SK-N-SH treated with all-trans-retinoic acid at 6 μM for 48 hours (cell line): ENCODE results near the gene BACH2.

ENCODE experiments used
- ATAC-seq: fragments of 200-7000 bp; cut with Tn5 transposase; 3 replicates; pipeline ENCODE4 v1.9.1; 2020; ENCODE audit warnings: mild to moderate bottlenecking, moderate library complexity
- ARNTL ChIP-seq: fragments of 450-650 bp; formaldehyde crosslinking; IDR thresholded peaks from 2 replicates; pipeline ENCODE4 v1.5.0; 2020; ENCODE audit warnings: low read depth, mild to moderate bottlenecking, moderate library complexity, borderline replicate concordance
- CREB5 ChIP-seq: fragments of 250-450 bp; sonication (Bioruptor Pico); IDR thresholded peaks from 2 replicates; pipeline ENCODE4 v1.5.1; 2020; ENCODE audit warnings: low read depth, mild to moderate bottlenecking, moderate library complexity
- CSDC2 ChIP-seq: fragments of 250-450 bp; sonication (Bioruptor Pico); IDR thresholded peaks from 2 replicates; pipeline ENCODE4 v1.5.0; 2020; ENCODE audit warnings: mild to moderate bottlenecking, moderate library complexity
- CSRNP3 ChIP-seq: fragments of 250-450 bp; sonication (Bioruptor Pico); IDR thresholded peaks from 2 replicates; pipeline ENCODE4 v1.5.1; 2021; ENCODE audit warnings: mild to moderate bottlenecking, moderate library complexity
- ESRRG ChIP-seq: fragments of 250-450 bp; sonication (Bioruptor Pico); IDR thresholded peaks from 2 replicates; pipeline ENCODE4 v1.6.1; 2021; ENCODE audit warnings: mild to moderate bottlenecking
- GLIS3 ChIP-seq: fragments of 250-450 bp; sonication (Bioruptor Pico); IDR thresholded peaks from 2 replicates; pipeline ENCODE4 v1.5.0; 2020; ENCODE audit warnings: mild to moderate bottlenecking, moderate library complexity
- ISL1 ChIP-seq: fragments of 250-450 bp; sonication (Bioruptor Pico); IDR thresholded peaks from 2 replicates; pipeline ENCODE4 v2.1.2; 2022; ENCODE audit warnings: mild to moderate bottlenecking, moderate library complexity
- OSR1 ChIP-seq: fragments of 250-450 bp; sonication (Bioruptor Pico); IDR thresholded peaks from 2 replicates; pipeline ENCODE4 v1.8.0; 2022; ENCODE audit warnings: moderate library complexity, mild to moderate bottlenecking, inconsistent platforms
- PATZ1 ChIP-seq: fragments of 250-450 bp; sonication (Bioruptor Pico); IDR thresholded peaks from 2 replicates; pipeline ENCODE4 v1.8.0; 2020; ENCODE audit warnings: mild to moderate bottlenecking, moderate library complexity, borderline replicate concordance
- POU6F1 ChIP-seq: fragments of 250-450 bp; sonication (Bioruptor Pico); IDR thresholded peaks from 2 replicates; pipeline ENCODE4 v1.8.0; 2021; ENCODE audit warnings: low read depth, mild to moderate bottlenecking, moderate library complexity, borderline replicate concordance
- PPARA ChIP-seq: fragments of 250-450 bp; sonication (Bioruptor Pico); IDR thresholded peaks from 2 replicates; pipeline ENCODE4 v1.5.0; 2020; ENCODE audit warnings: mild to moderate bottlenecking, borderline replicate concordance
- RARB ChIP-seq: fragments of 250-450 bp; sonication (Bioruptor Pico); IDR thresholded peaks from 2 replicates; pipeline ENCODE4 v1.8.0; 2021; ENCODE audit warnings: mild to moderate bottlenecking, moderate library complexity
- SNAI2 ChIP-seq: fragments of 250-450 bp; sonication (Bioruptor Pico); IDR thresholded peaks from 2 replicates; pipeline ENCODE4 v1.5.0; 2020; ENCODE audit warnings: mild to moderate bottlenecking, moderate library complexity
- TCF4 ChIP-seq: fragments of 250-450 bp; sonication (Bioruptor Pico); IDR thresholded peaks from 2 replicates; pipeline ENCODE4 v1.8.0; 2021; ENCODE audit warnings: mild to moderate bottlenecking, moderate library complexity, borderline replicate concordance
- TOX ChIP-seq: fragments of 250-450 bp; sonication (Bioruptor Pico); IDR thresholded peaks from 2 replicates; pipeline ENCODE4 v1.8.0; 2021; ENCODE audit warnings: mild to moderate bottlenecking, moderate library complexity, borderline replicate concordance
- TSHZ2 ChIP-seq: fragments of 250-450 bp; sonication (Bioruptor Pico); IDR thresholded peaks from 2 replicates; pipeline ENCODE4 v1.5.0; 2020; ENCODE audit warnings: mild to moderate bottlenecking, moderate library complexity
- ZC3H10 ChIP-seq: fragments of 250-450 bp; sonication (Bioruptor Pico); IDR thresholded peaks from 2 replicates; pipeline ENCODE4 v1.5.1; 2021; ENCODE audit warnings: mild to moderate bottlenecking, moderate library complexity
- ZFP3 ChIP-seq: fragments of 250-450 bp; sonication (Bioruptor Pico); IDR thresholded peaks from 2 replicates; pipeline ENCODE4 v1.5.0; 2020; ENCODE audit warnings: mild to moderate bottlenecking, moderate library complexity
- ZFP30 ChIP-seq: fragments of 450-650 bp; formaldehyde crosslinking; IDR thresholded peaks from 2 replicates; pipeline ENCODE4 v1.5.0; 2022; ENCODE audit warnings: mild to moderate bottlenecking, moderate library complexity
- ZNF565 ChIP-seq: fragments of 450-650 bp; formaldehyde crosslinking; conservative IDR thresholded peaks from 2 replicates; pipeline ENCODE4 v1.5.0; 2020; ENCODE audit warnings: low read depth, mild to moderate bottlenecking, moderate library complexity
- ZNF70 ChIP-seq: fragments of 450-650 bp; formaldehyde crosslinking; IDR thresholded peaks from 2 replicates; pipeline ENCODE4 v1.5.0; 2020; ENCODE audit warnings: mild to moderate bottlenecking, moderate library complexity
- ZNF8 ChIP-seq: fragments of 450-650 bp; formaldehyde crosslinking; IDR thresholded peaks from 2 replicates; pipeline ENCODE4 v1.5.0; 2020; ENCODE audit warnings: mild to moderate bottlenecking, moderate library complexity

The BACH2 gene

GRCh38 chr6:90003941-90004340 lies 292.7 kb downstream of the BACH2 start:
- peak; percentile 46 for ATAC-seq
- no peak for TF ChIP-seq ZNF8
- TF ChIP-seq ARNTL (CRISPR knock-in tag): no peak
- TF ChIP-seq ZFP30: no peak
- no peak for TF ChIP-seq ZFP3 (CRISPR knock-in tag)
- TF ChIP-seq PPARA (CRISPR knock-in tag): no peak
- TF ChIP-seq GLIS3 (CRISPR knock-in tag): no peak
- TF ChIP-seq TCF4 (CRISPR knock-in tag): no peak
- TF ChIP-seq PATZ1 (CRISPR knock-in tag): no peak
- no peak for TF ChIP-seq RARB (CRISPR knock-in tag)
- TF ChIP-seq TOX (CRISPR knock-in tag): no peak
- TF ChIP-seq CSDC2 (CRISPR knock-in tag): no peak
- no peak for TF ChIP-seq TSHZ2 (CRISPR knock-in tag)
- TF ChIP-seq OSR1 (CRISPR knock-in tag): no peak
- TF ChIP-seq ISL1 (CRISPR knock-in tag): no peak
- no peak for TF ChIP-seq ZNF70 (CRISPR knock-in tag)
- no peak for TF ChIP-seq CREB5 (CRISPR knock-in tag)
- no peak for TF ChIP-seq ZNF565 (CRISPR knock-in tag)
- TF ChIP-seq POU6F1 (CRISPR knock-in tag): no peak
- no peak for TF ChIP-seq ESRRG (CRISPR knock-in tag)

- TF ChIP-seq SNAI2 (CRISPR knock-in tag) (no peak), ZFP3 (CRISPR knock-in tag) (no peak)
- no peak for ATAC-seq
Measured at GRCh38 chr6:90003069-90003795, 293.4 kb downstream of the BACH2 start.

- no peak for TF ChIP-seq ARNTL (CRISPR knock-in tag)
- no peak for TF ChIP-seq ESRRG (CRISPR knock-in tag)
- no peak for TF ChIP-seq ZNF70 (CRISPR knock-in tag)
- TF ChIP-seq CSDC2 (CRISPR knock-in tag): no peak
- no peak for TF ChIP-seq CSRNP3
- no peak for TF ChIP-seq ISL1 (CRISPR knock-in tag)
- no peak for TF ChIP-seq ZFP3 (CRISPR knock-in tag)
- no peak for TF ChIP-seq ZFP30
- no peak for TF ChIP-seq ZC3H10 (CRISPR knock-in tag)
- no peak for TF ChIP-seq GLIS3 (CRISPR knock-in tag)
- TF ChIP-seq RARB (CRISPR knock-in tag): no peak
- TF ChIP-seq TOX (CRISPR knock-in tag): no peak
- no peak for TF ChIP-seq PATZ1 (CRISPR knock-in tag)
- ATAC-seq: no peak; the same call in 2 of the 3 replicates
Measured at GRCh38 chr6:90000864-90001731, 295.5 kb downstream of the BACH2 start.
